ENCODE data around the gene ADM.
"Not testable (repeated sequence)": the region's sequence is repeated elsewhere in the genome, so short reads cannot be mapped to it uniquely, and the experiment has no call there.

Gene ADM

DNA sequence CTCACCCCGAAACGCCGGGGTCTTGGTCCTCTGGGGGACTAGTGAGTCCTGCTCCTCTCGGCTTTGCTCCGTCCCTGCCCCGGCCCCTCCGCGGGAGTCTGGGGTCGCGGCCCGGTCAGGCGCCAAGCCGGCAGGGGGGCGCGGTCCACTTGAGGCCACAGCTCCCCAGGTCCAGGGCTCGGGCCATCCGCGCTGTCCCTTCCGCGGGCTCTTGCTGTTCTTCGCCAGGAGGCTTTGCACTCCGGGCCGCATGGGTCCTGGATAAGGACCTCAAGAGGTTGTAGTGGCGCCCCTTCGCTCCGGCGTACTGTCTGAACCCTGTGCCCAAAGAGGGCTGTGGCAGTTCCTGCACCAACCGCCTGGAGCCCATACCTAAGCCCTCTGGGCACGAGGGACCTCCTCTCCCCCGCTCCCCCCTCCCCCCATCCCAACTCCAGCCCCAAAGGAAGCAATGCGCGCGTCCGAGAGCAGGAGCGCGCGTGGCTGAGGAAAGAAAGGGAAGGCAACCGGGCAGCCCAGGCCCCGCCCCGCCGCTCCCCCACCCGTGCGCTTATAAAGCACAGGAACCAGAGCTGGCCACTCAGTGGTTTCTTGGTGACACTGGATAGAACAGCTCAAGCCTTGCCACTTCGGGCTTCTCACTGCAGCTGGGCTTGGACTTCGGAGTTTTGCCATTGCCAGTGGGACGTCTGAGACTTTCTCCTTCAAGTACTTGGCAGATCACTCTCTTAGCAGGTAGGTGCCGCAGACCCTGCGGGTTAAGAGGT, at the start of gene ADM:
ADM (plus strand) TSS at position 579 of the 767 bp plus-strand sequence. CDS start 628 bp downstream, outside the sequence.
- peak; percentile 44 for DNase-seq

- DNase-seq: no peak
Observed at GRCh38 chr11:10255388-10256125, 49.3 kb upstream of the ADM start.

DNA sequence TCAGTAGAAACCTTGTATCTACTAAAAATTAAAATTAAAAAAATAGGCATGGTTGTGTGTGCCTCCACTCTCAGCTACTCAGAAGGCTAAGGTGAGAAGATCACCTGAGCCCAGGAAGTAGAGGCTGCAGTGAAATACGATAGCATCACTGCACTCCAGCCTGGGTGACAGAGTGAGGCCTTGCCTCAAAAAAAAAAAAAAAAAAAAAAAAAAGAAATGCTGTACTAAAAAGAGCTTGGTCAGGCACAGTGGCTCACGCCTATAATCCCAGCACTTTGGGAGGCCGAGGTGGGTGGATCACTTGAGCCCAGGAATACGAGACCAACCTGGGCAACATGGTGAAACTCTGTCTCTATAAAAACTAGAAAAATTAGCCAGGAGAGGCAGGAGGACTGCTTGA, 47.4 kb upstream of the ADM start:
- no peak for DNase-seq

GRCh38 chr11:10261821-10262220, 43.1 kb upstream of the ADM start:
- DNase-seq: no peak

- DNase-seq: no peak
Observed at GRCh38 chr11:10263929-10264328, 40.9 kb upstream of the ADM start.

- not testable (repeated sequence) for DNase-seq
Observed at GRCh38 chr11:10264716-10265115, 40.2 kb upstream of the ADM start.

DNA sequence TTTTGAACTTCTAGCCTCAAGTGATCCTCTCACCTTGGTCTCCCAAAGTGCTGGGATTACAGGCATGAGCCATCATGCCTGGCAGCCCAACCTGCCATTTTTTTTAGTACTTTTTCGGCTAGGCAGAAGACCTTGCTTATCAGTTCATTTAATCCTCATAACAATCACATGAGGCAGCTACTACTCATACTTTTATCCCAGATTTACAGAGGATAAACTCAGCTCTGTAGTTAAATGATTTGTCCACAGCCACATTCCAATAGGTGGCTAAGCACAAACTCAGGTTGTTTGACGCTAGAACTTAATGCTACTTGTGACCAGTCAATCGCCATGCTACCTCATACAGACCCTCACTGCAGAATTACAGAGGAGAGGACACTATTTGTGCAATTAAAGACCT, 38.9 kb upstream of the ADM start:
- DNase-seq: no peak

DNA sequence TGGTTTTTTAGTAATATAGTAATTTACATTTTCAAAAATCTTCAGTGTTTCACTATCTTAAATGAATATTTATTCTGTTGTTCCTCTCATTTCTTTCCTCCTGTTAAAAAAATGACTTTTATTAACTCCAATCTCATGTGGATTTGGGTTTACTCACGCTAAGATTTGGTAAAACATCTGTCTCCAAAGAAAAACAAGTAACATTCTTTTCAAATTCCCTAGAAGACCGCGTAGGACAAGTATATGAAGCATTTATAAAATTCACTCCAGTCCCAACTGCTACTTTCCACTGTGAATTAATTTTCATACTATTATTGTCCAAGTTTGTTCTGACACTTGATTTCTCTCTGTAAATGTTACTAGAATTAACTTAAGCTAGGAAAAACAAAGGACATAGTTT, 37.1 kb upstream of the ADM start:
- no peak for DNase-seq

DNA sequence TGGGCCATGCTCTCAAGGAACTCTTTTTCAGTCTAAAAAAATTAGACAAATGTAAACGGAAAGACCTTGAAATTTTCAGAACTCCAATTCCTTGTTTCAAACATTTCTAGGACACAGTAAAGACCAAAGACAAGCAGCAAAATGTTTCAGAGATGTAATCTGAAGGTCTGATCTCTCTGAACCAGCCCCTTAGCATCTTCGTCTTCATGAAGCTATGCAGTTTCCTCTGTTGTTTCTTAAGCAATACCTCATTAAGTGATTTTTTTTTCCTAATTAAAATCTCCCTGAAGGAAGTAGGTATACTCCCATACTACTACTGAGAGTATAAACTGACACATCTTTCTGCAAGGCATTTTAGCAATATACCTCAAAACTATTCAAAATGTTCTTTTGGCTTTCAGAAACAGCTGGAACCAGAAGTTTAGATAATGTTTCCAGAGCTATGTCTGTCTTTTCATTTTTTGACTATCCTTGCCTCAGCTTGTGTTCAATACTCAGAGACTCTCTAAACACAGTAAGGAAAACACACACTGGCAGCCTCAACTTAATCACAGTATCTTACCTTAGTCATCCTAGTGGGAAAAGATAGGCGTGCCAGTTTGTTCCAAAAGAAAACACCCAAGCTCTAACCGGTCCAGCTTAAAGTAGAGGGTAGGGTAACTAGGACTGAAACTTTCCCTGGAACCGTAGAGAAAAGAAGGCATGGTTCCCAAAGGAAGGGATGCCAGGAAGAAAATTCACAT, 36.0 kb upstream of the ADM start:
- no peak for DNase-seq

GRCh38 chr11:10272132-10272531, 32.7 kb upstream of the ADM start:
- no peak for DNase-seq

DNA sequence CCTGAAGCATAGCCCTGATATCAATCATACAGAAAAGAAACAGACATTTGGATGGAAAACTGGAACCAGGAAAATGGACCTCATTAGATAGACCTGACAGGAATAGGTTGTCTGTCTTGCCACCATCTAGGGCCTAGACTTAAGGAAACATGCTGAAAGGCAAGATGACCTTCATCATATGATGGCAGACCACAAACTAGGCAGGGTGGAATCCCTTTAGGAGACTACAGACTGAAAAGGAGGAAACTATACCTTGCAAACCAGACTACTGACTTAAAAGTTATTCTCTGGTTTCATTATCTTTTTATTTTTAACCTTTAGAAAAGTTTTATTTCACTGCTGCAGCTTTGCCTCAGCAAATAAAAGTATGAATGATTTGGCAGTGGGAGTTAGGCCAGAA, 31.1 kb upstream of the ADM start:
- no peak for DNase-seq

DNA sequence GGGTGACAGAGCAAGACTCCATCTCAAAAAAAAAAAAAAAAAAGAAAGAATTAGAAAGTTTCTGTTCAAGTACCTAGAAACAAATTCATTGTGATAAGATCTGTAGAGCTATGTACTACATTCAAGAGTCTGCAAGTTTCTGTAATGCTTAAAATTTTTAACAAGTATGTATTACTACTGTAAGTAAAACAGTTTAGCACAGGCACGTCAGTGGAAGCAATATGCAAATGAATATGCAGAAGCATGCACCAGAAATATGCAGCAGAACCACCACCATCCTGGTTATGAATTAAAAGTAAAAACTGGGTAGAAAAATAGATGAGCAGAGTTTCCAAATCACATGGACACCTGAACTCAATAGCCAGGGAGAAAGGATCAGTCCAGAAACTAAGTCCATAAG, 30.1 kb upstream of the ADM start:
- no peak for DNase-seq

DNA sequence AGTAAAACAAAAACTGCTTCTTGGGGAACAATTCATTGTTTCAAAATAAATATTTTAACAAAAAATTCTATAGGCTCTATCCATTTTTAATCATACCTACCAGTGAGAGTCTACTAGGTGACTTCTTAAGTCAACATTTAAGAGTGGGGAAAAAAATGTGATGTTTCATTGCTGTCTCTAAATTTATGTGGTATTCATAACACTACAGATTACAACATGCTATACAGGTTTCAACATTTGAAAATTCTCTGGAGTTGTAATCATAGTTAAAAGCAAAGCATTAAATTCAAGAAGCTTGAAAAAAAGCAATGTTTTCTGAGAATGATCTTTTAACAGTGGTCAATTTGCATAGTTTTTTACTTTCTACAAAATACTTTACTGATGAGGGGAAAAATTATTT, 29.2 kb upstream of the ADM start:
- DNase-seq: no peak

DNA sequence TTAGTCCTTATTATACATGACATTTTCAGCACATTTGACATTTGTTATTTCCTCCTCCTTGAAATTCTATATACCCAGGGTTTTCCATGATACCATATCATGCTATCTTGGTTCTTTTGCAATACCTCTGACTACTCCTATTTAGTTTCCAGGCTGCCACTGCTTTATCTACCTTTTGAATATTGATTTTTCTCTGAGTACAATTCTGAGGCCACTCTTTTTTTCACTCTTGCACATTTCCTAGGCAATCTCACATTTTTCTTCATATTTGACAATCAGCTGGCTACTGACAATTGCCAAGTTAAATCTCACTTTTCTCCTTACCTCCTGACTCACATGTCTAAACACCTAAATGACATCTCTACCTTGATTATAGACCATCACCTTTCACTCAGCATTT, 22.8 kb upstream of the ADM start:
- DNase-seq: no peak

- no peak for DNase-seq
Observed at GRCh38 chr11:10283991-10284390, 20.9 kb upstream of the ADM start.

DNA sequence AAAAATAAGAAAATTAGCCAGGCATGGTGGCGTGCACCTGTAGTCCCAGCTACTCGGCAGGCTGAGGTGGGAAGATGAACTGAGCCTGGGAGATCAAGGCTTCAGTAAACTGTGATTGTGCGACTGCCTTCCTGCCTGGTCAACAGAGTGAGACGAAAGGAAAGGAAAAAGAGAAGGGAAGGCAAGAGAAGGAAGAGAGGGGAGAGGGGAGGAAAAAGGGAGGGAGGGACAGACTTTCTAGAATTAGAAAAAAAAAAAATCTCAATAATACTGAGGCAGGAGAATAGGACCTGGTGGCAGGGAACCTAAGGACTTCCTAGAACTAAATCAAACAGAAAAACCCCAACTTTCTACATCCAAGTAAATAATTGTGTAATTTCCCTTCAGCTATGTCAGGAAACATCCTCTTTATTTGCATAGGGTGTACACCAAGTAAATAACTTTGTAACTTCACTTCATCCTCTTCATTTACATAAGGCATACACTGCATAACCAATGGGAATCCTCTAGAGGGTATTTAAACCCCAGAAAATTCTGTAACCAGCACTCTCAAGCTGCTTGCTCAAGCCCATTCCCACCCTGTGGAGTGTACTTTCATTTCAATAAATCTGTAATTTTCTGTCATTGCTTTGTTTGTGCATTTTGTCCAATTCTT, 19.6 kb upstream of the ADM start:
- no peak for DNase-seq

DNA sequence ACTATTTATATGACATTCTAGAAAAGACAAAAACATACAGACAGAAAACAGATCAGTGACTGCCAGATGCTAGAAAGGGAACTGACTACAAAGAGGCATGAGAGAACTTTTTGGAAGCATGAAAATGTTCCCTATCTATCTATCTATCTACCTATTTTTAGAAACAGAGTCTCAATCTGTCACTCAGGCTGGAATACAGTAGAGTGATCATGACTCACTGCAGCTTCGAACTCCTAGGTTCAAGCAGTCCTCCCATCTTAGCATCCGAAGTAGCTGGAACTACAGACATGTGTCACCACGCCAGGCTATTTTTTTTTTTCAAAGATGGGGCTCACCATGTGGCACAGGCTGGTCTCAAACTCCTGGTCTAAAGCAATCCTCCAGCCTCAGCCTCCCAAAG, 17.7 kb upstream of the ADM start:
- DNase-seq: no peak

GRCh38 chr11:10287766-10288715, 16.8 kb upstream of the ADM start:
- DNase-seq: no peak

DNA sequence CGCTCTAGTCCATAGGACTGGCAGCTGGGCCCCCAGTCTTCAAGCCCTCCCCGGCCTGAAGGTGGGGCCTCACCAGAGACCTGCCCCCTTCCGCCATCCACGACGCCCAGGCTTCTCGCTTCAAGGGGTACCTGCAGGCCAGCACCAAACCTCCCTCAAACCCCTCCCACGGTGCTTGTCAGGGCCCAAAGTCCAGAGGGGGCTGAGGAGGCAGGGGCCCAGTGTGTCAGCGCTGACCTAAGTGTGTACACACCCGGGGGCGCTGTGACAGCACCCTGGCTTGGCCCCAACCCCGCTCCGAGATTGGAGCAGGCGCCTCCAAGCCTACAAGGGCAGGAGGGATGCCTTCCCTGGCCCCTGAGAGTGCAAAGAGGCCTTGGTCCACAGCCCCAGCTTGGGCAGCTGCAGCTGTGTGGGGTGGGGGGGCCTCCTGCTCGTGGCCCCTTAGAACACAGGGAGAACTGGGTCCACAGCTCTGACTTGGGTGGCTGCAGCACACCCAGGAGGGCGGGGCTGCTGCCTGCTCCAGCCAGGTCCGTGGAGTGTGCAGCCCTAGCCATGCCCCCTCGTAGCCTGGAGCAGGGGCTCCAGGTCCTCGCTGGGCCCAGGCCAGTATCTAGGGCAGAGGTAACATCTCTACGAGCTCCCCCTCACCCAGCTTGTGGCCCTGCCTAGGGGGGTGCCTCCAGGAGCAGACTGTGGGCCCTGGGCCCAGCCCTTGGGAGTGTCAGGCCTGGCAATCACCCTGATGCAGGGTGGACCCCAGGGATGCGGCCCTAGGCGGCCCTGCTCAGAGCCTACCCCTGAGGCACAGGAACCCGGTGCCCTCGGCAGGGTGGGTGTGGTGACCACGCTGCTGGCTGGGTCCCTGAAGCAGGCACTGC, 15.8 kb upstream of the ADM start:
- DNase-seq: no peak

DNA sequence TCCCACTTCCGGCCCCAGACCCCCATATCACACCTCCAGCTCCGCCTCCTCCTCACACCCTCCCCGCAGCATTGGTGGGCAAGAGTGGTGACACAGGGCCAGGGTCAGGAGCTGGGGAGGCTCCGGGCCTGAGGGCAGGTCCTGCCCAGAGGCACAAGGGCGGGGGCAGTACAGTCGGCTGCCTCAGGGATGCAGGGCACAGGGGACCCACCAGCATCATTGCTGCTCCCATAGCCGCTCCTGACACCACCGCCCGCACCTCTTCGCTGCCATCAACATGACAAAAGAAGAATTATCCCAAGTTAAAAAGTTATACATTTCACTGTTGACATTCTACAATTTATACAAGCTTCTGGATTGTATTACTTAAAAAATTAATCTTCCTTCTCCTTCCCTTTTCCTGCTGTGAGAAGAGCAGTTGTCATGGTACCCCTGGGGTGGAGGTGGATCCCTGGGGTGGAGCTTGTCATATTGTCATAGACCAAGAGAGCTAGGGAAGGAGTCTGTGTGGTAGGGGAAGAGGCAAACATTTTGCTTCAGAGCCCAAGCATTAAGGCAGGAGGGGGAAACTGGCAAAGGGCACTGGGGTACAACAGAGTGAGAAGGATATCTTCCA, 15.0 kb upstream of the ADM start:
- DNase-seq: no peak

All from CD4-positive, alpha-beta T cell treated with Interleukin-10 for 1 hour (primary cell).